Osteoblast (primary cell): ENCODE measurements around the gene SLC6A18. TPM values are rescaled to one million over a fixed set of nuclear protein-coding genes. Genes with fewer than 3 reads are reported as not detected.

Source experiments
- DNase-seq: peaks from one replicate; pipeline ENCODE4 v3.0.0; 2011; ENCODE audit warnings: low spot score, mixed read lengths; ENCODE audit not compliant: insufficient read length; ENCODE audit errors: missing footprints
- H2AFZ ChIP-seq: 2 replicates; pipeline ENCODE4 v1.6.0; 2011; ENCODE audit warnings: mild to moderate bottlenecking, low read length
- H3K27ac ChIP-seq: 2 replicates; pipeline ENCODE4 v1.5.1; 2011; ENCODE audit warnings: mild to moderate bottlenecking, low read depth, low read length, moderate library complexity
- H3K27me3 ChIP-seq: 2 replicates; pipeline ENCODE4 v1.6.0; 2012; ENCODE audit warnings: mild to moderate bottlenecking, control low read depth, inconsistent platforms, low read length, moderate library complexity; ENCODE audit not compliant: insufficient read depth
- H3K36me3 ChIP-seq: 2 replicates; pipeline ENCODE4 v1.5.1; 2011; ENCODE audit warnings: mild to moderate bottlenecking, low read length, control low read depth, moderate library complexity; ENCODE audit not compliant: insufficient read depth
- H3K4me1 ChIP-seq: 2 replicates; pipeline ENCODE4 v1.5.1; 2011; ENCODE audit warnings: mild to moderate bottlenecking, low read length, control low read depth, moderate library complexity; ENCODE audit not compliant: insufficient read depth
- H3K4me2 ChIP-seq: 2 replicates; pipeline ENCODE4 v1.6.0; 2011; ENCODE audit warnings: mild to moderate bottlenecking, low read length; ENCODE audit not compliant: insufficient read depth
- H3K4me3 ChIP-seq: fragments of 200-600 bp; sonication (generic); 3 replicates; pipeline ENCODE4 v1.5.1; 2012; ENCODE audit warnings: mild to moderate bottlenecking, low read length, inconsistent platforms; ENCODE audit not compliant: insufficient read depth
- H3K79me2 ChIP-seq: 2 replicates; pipeline ENCODE4 v1.6.0; 2012; ENCODE audit warnings: mild to moderate bottlenecking, low read length, control low read depth, inconsistent platforms; ENCODE audit not compliant: insufficient read depth
- H3K9me3 ChIP-seq: 2 replicates; pipeline ENCODE4 v1.5.1; 2011; ENCODE audit warnings: low read depth, low read length, control low read depth
- H4K20me1 ChIP-seq: 2 replicates; pipeline ENCODE4 v1.6.0; 2012; ENCODE audit warnings: mild to moderate bottlenecking, low read length, control low read depth; ENCODE audit not compliant: insufficient read depth
- total RNA-seq: library from RNA; depleted of rRNA; stranded (reverse); fragments of >200 nt; gene quantifications from 2 replicates; pipeline ENCODE4 v1.2.3, GENCODE V29; 2012
- TF ChIP-seq, protein P1 (sequence below): IDR thresholded peaks from 2 replicates; pipeline ENCODE4 v1.5.1; 2011; ENCODE audit warnings: mild to moderate bottlenecking, low read depth, low read length, moderate library complexity; ENCODE audit errors: extremely low read depth

SLC6A18 gene
- not detected in 2 replicates for total RNA-seq

- H3K4me3 ChIP-seq: no peak within 1 kb of the TSS
- DNase-seq: no peak
- H3K79me2 ChIP-seq: no peaks in the 10 kb centered on the region
- no peaks in the 10 kb centered on the region for H3K36me3 ChIP-seq
- no peak within 1 kb of the TSS for H3K27ac ChIP-seq
- no peaks in the 10 kb centered on the region for H4K20me1 ChIP-seq
- H2AFZ ChIP-seq: no peak within 1 kb of the TSS
- H3K9me3 ChIP-seq: no peaks in the 10 kb centered on the region
- H3K4me1 ChIP-seq: no peaks in the 10 kb centered on the region
- TF ChIP-seq, protein P1, sequence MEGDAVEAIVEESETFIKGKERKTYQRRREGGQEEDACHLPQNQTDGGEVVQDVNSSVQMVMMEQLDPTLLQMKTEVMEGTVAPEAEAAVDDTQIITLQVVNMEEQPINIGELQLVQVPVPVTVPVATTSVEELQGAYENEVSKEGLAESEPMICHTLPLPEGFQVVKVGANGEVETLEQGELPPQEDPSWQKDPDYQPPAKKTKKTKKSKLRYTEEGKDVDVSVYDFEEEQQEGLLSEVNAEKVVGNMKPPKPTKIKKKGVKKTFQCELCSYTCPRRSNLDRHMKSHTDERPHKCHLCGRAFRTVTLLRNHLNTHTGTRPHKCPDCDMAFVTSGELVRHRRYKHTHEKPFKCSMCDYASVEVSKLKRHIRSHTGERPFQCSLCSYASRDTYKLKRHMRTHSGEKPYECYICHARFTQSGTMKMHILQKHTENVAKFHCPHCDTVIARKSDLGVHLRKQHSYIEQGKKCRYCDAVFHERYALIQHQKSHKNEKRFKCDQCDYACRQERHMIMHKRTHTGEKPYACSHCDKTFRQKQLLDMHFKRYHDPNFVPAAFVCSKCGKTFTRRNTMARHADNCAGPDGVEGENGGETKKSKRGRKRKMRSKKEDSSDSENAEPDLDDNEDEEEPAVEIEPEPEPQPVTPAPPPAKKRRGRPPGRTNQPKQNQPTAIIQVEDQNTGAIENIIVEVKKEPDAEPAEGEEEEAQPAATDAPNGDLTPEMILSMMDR: no peak
- no peak within 1 kb of the TSS for H3K4me2 ChIP-seq
- H3K27me3 ChIP-seq: peaks cover 10% of the 10 kb centered on the region
Measured at GRCh38 chr5:1225081-1225480, at the start of gene SLC6A18. TSS of gene SLC6A18 (plus strand) at chr5:1225381. CDS start at chr5:1225478, 97 bp downstream.

DNA sequence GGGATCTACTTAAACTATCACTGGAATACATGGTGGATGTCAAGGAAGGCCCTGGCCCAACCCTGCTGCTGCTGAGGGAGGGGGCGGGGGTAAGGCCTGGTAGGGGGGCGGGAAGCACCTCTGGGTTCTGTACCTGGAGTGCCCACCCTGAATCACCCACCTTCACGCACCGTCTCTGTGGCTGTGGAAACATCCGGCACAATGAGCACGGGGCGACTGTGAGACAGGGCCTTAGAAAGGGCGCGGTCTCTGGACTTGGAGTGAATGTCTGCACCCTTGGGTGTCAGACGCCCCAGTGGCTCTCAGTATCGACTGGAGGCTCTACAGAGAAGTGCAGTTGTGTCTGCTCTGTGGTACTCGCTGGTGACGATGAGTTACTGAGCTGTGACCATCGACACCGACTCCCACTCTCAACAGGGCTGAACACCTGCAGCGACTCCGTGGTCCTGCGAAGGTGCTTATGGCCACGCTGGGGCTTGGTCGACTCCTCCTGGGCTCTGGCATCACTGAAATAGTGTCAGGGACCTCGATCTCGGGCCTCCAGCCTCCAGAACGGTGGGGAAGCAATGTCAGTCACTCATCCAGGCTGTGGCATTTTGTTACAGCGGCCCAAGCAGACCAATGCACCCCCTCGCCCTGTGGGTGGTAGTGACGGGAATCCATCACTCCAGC is 49.2 kb upstream of the SLC6A18 start:
- no peak for DNase-seq
- Histone ChIP-seq H3K4me3 (no peak overlapping the region), H3K36me3 (no peaks in the 10 kb centered on the region), H3K4me2 (no peak overlapping the region), H3K79me2 (no peaks in the 10 kb centered on the region), H3K4me1 (no peaks in the 10 kb centered on the region), H3K27ac (no peak overlapping the region), H3K9me3 (no peaks in the 10 kb centered on the region), H3K27me3 (no peaks in the 10 kb centered on the region), H2AFZ (no peak overlapping the region), H4K20me1 (no peaks in the 10 kb centered on the region)
- TF ChIP-seq, protein P1: no peak

DNA sequence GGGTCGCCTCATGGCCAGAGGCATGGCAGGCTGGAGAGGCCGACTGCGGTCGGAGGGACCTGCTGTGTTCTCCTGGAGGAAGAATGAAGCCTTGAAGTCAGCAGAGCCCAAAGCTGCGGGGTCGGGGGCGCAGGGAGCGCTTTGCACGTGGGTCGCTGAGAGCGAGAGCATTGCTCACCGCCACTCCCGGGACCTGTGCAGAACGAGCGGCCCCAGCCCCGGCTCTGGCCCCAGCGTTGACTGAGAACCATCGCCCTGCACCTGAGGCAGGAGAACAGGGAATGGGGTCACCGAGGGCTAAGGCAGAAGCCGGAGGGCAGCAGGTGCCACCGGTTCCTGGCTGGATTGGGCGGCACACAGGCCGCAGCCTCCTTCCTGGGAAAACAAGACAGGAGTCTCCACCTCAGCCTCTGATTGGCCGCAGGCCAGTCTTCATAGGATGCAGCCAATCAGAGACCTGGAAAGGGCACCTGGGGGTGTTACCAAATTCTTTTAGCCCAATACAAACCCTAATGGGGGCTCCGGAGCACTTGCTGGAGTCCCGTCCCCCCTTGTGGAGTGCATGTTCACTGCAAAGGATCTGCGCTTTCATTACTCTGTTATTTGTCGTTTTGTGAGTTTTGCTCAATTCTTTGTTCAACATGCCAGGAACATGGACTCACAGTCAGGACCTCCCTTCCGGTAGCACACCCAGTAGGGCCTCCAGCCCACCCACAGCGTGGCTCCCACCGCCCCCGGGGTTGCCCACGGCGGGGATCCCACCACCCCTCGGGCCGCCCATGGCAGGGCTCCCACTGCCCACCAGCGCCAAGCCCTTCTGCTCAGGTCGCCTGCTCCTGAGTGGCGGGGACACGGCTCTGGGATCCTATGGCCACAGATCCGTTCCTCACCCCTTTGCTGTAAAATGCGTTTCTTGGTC is 48.4 kb upstream of the SLC6A18 start:
- Histone ChIP-seq H3K4me3 (no peak overlapping the region), H3K4me1 (no peaks in the 10 kb centered on the region), H3K27ac (no peak overlapping the region), H3K9me3 (no peaks in the 10 kb centered on the region), H4K20me1 (no peaks in the 10 kb centered on the region), H3K36me3 (no peaks in the 10 kb centered on the region), H3K27me3 (no peaks in the 10 kb centered on the region), H3K79me2 (no peaks in the 10 kb centered on the region), H3K4me2 (no peak overlapping the region), H2AFZ (no peak overlapping the region)
- TF ChIP-seq, protein P1: no peak
- peak; percentile 92 for DNase-seq
